Globus pallidus (tissue), 1 donor: ENCODE results near the gene APCDD1L.

Experiments
- DNase-seq: peaks from one replicate; pipeline ENCODE4 v3.0.0-alpha.2; 2015; ENCODE audit warnings: low spot score

APCDD1L gene

GRCh38 chr20:58492074-58492718 is 23.0 kb downstream of the APCDD1L start:
- no peak for DNase-seq

GRCh38 chr20:58486207-58486606 is 29.0 kb downstream of the APCDD1L start:
- no peak for DNase-seq

- DNase-seq = no peak
These were observed 29.8 kb downstream of the APCDD1L start for GRCh38 chr20:58485393-58485792.

- no peak for DNase-seq
These were observed 31.7 kb downstream of the APCDD1L start for GRCh38 chr20:58483470-58483869.

- DNase-seq = no peak
These were observed 32.1 kb downstream of the APCDD1L start for GRCh38 chr20:58483051-58483450.

GRCh38 chr20:58482416-58482815 is 32.8 kb downstream of the APCDD1L start:
- DNase-seq = no peak

GRCh38 chr20:58481481-58482021 is 33.6 kb downstream of the APCDD1L start:
- peak; percentile 11 for DNase-seq

GRCh38 chr20:58480551-58481336 is 34.5 kb downstream of the APCDD1L start:
- DNase-seq = no peak

GRCh38 chr20:58479726-58480440 is 35.3 kb downstream of the APCDD1L start:
- DNase-seq = no peak

- DNase-seq = no peak
These were observed 36.9 kb downstream of the APCDD1L start for GRCh38 chr20:58478141-58478805.

GRCh38 chr20:58475466-58475865 is 39.7 kb downstream of the APCDD1L start:
- DNase-seq = no peak

GRCh38 chr20:58473453-58474425 is 41.5 kb downstream of the APCDD1L start:
- DNase-seq = no peak

GRCh38 chr20:58472273-58473018 is 42.8 kb downstream of the APCDD1L start:
- no peak for DNase-seq

GRCh38 chr20:58471193-58472164 is 43.7 kb downstream of the APCDD1L start:
- no peak for DNase-seq

- no peak for DNase-seq
These were observed 44.6 kb downstream of the APCDD1L start for GRCh38 chr20:58470336-58471192.

- DNase-seq = no peak
These were observed 45.6 kb downstream of the APCDD1L start for GRCh38 chr20:58469616-58470015.

GRCh38 chr20:58467572-58468527 is 47.3 kb downstream of the APCDD1L start:
- DNase-seq = no peak
